PFSK-1 (cell line): ENCODE data around the gene HINT3.

ENCODE experiments used
- FOXP2 ChIP-seq: optimal IDR thresholded peaks from 2 replicates; pipeline ENCODE3; 2011; ENCODE audit warnings: borderline replicate concordance, control low read depth, inconsistent platforms; ENCODE audit not compliant: insufficient read depth; ENCODE audit errors: extremely low read length, extremely low read depth
- POLR2AphosphoS5 ChIP-seq: IDR thresholded peaks from 2 replicates; pipeline ENCODE4 v1.6.1; 2012; ENCODE audit warnings: low read depth, mild to moderate bottlenecking, control low read depth, low read length, moderate library complexity
- REST ChIP-seq, 2 experiments: IDR thresholded peaks; 2 replicates each; pipeline versions ENCODE4 v1.6.1 to v1.8.0; 2011 to 2012; ENCODE audit warnings: low read depth in 2 of 2, low read length in 2 of 2, control low read depth in 1 of 2, inconsistent platforms in 1 of 2, mild to moderate bottlenecking in 1 of 2, moderate library complexity in 1 of 2; ENCODE audit not compliant: insufficient read depth in 1 of 2
- SIN3A ChIP-seq: IDR thresholded peaks from 2 replicates; pipeline ENCODE4 v1.6.1; 2012; ENCODE audit warnings: mild to moderate bottlenecking, low read length, moderate library complexity, borderline replicate concordance; ENCODE audit not compliant: insufficient read depth
- TAF1 ChIP-seq: IDR thresholded peaks from 2 replicates; pipeline ENCODE4 v1.6.1; 2012; ENCODE audit warnings: low read length, control low read depth, borderline replicate concordance; ENCODE audit not compliant: insufficient read depth

- TF ChIP-seq SIN3A (no peak), REST (IDR thresholded peaks at IDR 0.05; ENCODE audit: insufficient read depth in 1 of 2, low read depth in 2 of 2, low read length in 2 of 2) (no peak), POLR2AphosphoS5 (no peak), TAF1 (no peak), FOXP2 (no peak)
Observed at GRCh38 chr6:126010040-126010439, 53.5 kb downstream of the HINT3 start.
